Dendritic cell treated with granulocyte-macrophage colony-stimulating factor and Interleukin-4, amounts not matched to agents 40 ng/mL and 50 ng/mL, for 4 days (primary cell): Measurements from ENCODE around the gene MDM1.

Experiments used
- H3K27ac Mint-ChIP-seq: one replicate; pipeline ENCODE4 v1.8.0; 2022; ENCODE audit warnings: mild to moderate bottlenecking, mixed read lengths
- H3K27me3 Mint-ChIP-seq: one replicate; pipeline ENCODE4 v1.8.0; 2022; ENCODE audit warnings: mild to moderate bottlenecking, mixed read lengths
- H3K36me3 Mint-ChIP-seq: one replicate; pipeline ENCODE4 v1.8.0; 2022; ENCODE audit warnings: low read depth, mixed read lengths
- H3K4me1 Mint-ChIP-seq: one replicate; pipeline ENCODE4 v1.8.0; 2022; ENCODE audit warnings: low read depth, mixed read lengths
- H3K4me3 Mint-ChIP-seq: one replicate; pipeline ENCODE4 v1.8.0; 2022; ENCODE audit warnings: mild to moderate bottlenecking, moderate library complexity, mixed read lengths
- H3K9me3 Mint-ChIP-seq: one replicate; pipeline ENCODE4 v1.8.0; 2022; ENCODE audit warnings: mixed read lengths
- intact Hi-C: fragments of 100-400 bp; cut with micrococcal nuclease; formaldehyde crosslinking; loops from one replicate; pipeline ENCODE4 v1.15.0; 2022

Gene MDM1

GRCh38 chr12:68287106-68287505 is 45.1 kb downstream of the MDM1 start:
- H3K4me3 Mint-ChIP-seq = no peak overlapping the region

GRCh38 chr12:68286396-68286795 is 45.8 kb downstream of the MDM1 start:
- no peaks in the 10 kb centered on the region for H3K9me3 Mint-ChIP-seq
- H3K4me1 Mint-ChIP-seq = no peaks in the 10 kb centered on the region
- no peak overlapping the region for H3K4me3 Mint-ChIP-seq
- intact Hi-C loops = no loop called here
- no peaks in the 10 kb centered on the region for H3K36me3 Mint-ChIP-seq
- H3K27ac Mint-ChIP-seq = no peak overlapping the region
- H3K27me3 Mint-ChIP-seq = no peaks in the 10 kb centered on the region

More at GRCh38 chr12:68287106-68287505, 45.1 kb downstream of the MDM1 start:
- Mint-ChIP-seq H3K4me1 (no peaks in the 10 kb centered on the region), H3K9me3 (no peaks in the 10 kb centered on the region), H3K27me3 (no peaks in the 10 kb centered on the region), H3K36me3 (no peaks in the 10 kb centered on the region), H3K27ac (no peak overlapping the region)
- intact Hi-C loops = no loop called here

- H3K36me3 Mint-ChIP-seq = no peaks in the 10 kb centered on the region
- intact Hi-C loops = no loop called here
- no peaks in the 10 kb centered on the region for H3K9me3 Mint-ChIP-seq
- H3K27me3 Mint-ChIP-seq = no peaks in the 10 kb centered on the region
- H3K27ac Mint-ChIP-seq = no peak overlapping the region
- H3K4me1 Mint-ChIP-seq = no peaks in the 10 kb centered on the region
- no peak overlapping the region for H3K4me3 Mint-ChIP-seq
Observed at GRCh38 chr12:68285541-68285940, 46.6 kb downstream of the MDM1 start.

- Mint-ChIP-seq H3K9me3 (no peaks in the 10 kb centered on the region), H3K4me1 (no peaks in the 10 kb centered on the region), H3K27ac (no peak overlapping the region), H3K27me3 (no peaks in the 10 kb centered on the region), H3K4me3 (no peak overlapping the region), H3K36me3 (no peaks in the 10 kb centered on the region)
- intact Hi-C loops = no loop called here
Observed at GRCh38 chr12:68281322-68282077, 50.7 kb downstream of the MDM1 start.

- Mint-ChIP-seq H3K4me3 (no peak overlapping the region), H3K36me3 (no peaks in the 10 kb centered on the region), H3K27me3 (no peaks in the 10 kb centered on the region), H3K4me1 (no peaks in the 10 kb centered on the region), H3K27ac (no peak overlapping the region), H3K9me3 (no peaks in the 10 kb centered on the region)
- intact Hi-C loops = no loop called here
Observed at GRCh38 chr12:68280240-68280639, 51.9 kb downstream of the MDM1 start.

GRCh38 chr12:68279227-68280054 is 52.7 kb downstream of the MDM1 start:
- Mint-ChIP-seq H3K36me3 (no peaks in the 10 kb centered on the region), H3K4me3 (no peak overlapping the region), H3K4me1 (no peaks in the 10 kb centered on the region), H3K27ac (no peak overlapping the region), H3K9me3 (no peaks in the 10 kb centered on the region), H3K27me3 (no peaks in the 10 kb centered on the region)
- intact Hi-C loops = no loop called here

- H3K4me1 Mint-ChIP-seq = no peaks in the 10 kb centered on the region
- no peak overlapping the region for H3K4me3 Mint-ChIP-seq
- no peaks in the 10 kb centered on the region for H3K9me3 Mint-ChIP-seq
- intact Hi-C loops = no loop called here
- no peaks in the 10 kb centered on the region for H3K27me3 Mint-ChIP-seq
- no peak overlapping the region for H3K27ac Mint-ChIP-seq
- H3K36me3 Mint-ChIP-seq = no peaks in the 10 kb centered on the region
Observed at GRCh38 chr12:68276402-68276930, 55.7 kb downstream of the MDM1 start.

- Mint-ChIP-seq H3K4me3 (no peak overlapping the region), H3K36me3 (no peaks in the 10 kb centered on the region), H3K27ac (no peak overlapping the region), H3K27me3 (no peaks in the 10 kb centered on the region), H3K9me3 (no peaks in the 10 kb centered on the region), H3K4me1 (peaks cover 13% of the 10 kb centered on the region)
- intact Hi-C loops = no loop called here
Observed at GRCh38 chr12:68272732-68273131, 59.4 kb downstream of the MDM1 start.

- H3K27me3 Mint-ChIP-seq = no peaks in the 10 kb centered on the region
- H3K9me3 Mint-ChIP-seq = no peaks in the 10 kb centered on the region
- intact Hi-C loops = no loop called here
- no peak overlapping the region for H3K27ac Mint-ChIP-seq
- no peaks in the 10 kb centered on the region for H3K36me3 Mint-ChIP-seq
- peaks cover 23% of the 10 kb centered on the region for H3K4me1 Mint-ChIP-seq
- no peak overlapping the region for H3K4me3 Mint-ChIP-seq
Observed at GRCh38 chr12:68271346-68271745, 60.8 kb downstream of the MDM1 start.

GRCh38 chr12:68270358-68270757 is 61.8 kb downstream of the MDM1 start:
- no peak overlapping the region for H3K27ac Mint-ChIP-seq
- no peak overlapping the region for H3K4me3 Mint-ChIP-seq
- peaks cover 23% of the 10 kb centered on the region for H3K4me1 Mint-ChIP-seq
- no peaks in the 10 kb centered on the region for H3K27me3 Mint-ChIP-seq
- H3K36me3 Mint-ChIP-seq = no peaks in the 10 kb centered on the region
- no peaks in the 10 kb centered on the region for H3K9me3 Mint-ChIP-seq
- intact Hi-C loops = no loop called here

- Mint-ChIP-seq H3K36me3 (no peaks in the 10 kb centered on the region), H3K9me3 (no peaks in the 10 kb centered on the region), H3K27ac (no peak overlapping the region), H3K4me1 (peaks cover 23% of the 10 kb centered on the region), H3K27me3 (no peaks in the 10 kb centered on the region), H3K4me3 (no peak overlapping the region)
- intact Hi-C loops = no loop called here
Observed at GRCh38 chr12:68269779-68270178, 62.4 kb downstream of the MDM1 start.

GRCh38 chr12:68268967-68269366 is 63.2 kb downstream of the MDM1 start:
- no peak overlapping the region for H3K27ac Mint-ChIP-seq
- no peaks in the 10 kb centered on the region for H3K9me3 Mint-ChIP-seq
- H3K27me3 Mint-ChIP-seq = no peaks in the 10 kb centered on the region
- no peak overlapping the region for H3K4me3 Mint-ChIP-seq
- no peaks in the 10 kb centered on the region for H3K36me3 Mint-ChIP-seq
- peaks cover 27% of the 10 kb centered on the region for H3K4me1 Mint-ChIP-seq
- intact Hi-C loops = no loop called here

GRCh38 chr12:68267892-68268396 is 64.2 kb downstream of the MDM1 start:
- Mint-ChIP-seq H3K4me1 (peaks cover 28% of the 10 kb centered on the region), H3K9me3 (no peaks in the 10 kb centered on the region), H3K4me3 (no peak overlapping the region), H3K27ac (no peak overlapping the region), H3K27me3 (no peaks in the 10 kb centered on the region), H3K36me3 (no peaks in the 10 kb centered on the region)
- intact Hi-C loops = no loop called here

- no peaks in the 10 kb centered on the region for H3K36me3 Mint-ChIP-seq
- H3K9me3 Mint-ChIP-seq = no peaks in the 10 kb centered on the region
- no peak overlapping the region for H3K4me3 Mint-ChIP-seq
- intact Hi-C loops = no loop called here
- no peak overlapping the region for H3K27ac Mint-ChIP-seq
- H3K27me3 Mint-ChIP-seq = no peaks in the 10 kb centered on the region
- peaks cover 24% of the 10 kb centered on the region for H3K4me1 Mint-ChIP-seq
Observed at GRCh38 chr12:68264857-68265256, 67.3 kb downstream of the MDM1 start.
